ENCODE results near the gene JMJD8.

JMJD8 gene

DNA sequence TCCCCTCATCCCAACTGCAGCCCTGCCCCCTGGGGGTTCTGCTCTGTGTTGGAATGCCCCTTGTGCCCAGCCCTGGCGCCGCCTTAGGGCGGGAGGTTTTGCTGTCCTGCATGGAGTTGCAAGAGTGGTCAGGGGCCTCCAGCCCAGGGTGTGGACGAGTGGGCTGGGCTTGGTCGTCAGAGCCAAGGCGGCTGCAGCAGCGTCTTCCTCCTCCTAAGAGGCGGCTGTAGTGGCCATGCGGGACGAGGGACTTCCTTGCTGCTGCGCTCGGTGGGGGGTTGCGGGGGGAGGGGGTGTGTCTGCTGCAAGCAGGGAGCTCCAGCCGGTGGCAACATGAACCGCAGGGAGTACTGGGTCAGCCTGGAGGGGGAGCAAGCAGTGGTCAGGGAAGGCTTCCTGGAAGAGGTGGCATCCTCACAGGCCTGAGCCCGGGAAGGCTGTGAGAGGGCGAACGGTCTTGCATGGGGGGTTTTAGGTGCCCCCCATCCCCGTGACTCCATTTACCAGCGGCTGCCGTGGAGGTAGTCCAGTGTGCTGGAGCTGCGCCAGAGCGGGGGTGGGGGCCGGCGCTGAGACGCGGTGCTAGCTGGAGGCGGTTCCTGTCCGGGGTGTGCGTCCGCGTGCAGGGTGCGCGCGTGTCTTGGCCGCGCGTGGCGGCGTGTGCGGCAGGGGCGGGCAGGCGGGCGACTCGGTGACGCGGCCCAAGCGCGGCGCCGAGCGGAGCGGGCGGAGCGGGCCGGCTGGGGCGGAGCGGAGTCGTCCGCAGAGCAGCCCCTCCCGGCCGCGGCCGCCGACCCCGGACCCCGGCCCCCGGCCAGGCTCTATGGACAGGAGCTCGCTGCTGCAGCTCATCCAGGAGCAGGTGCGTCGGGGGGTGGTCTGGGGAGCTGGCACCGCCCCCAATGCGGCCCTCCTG lies 8.9 kb downstream of the JMJD8 start, which contains the start of gene RHBDL1:
TSS of gene RHBDL1 (plus strand) at position 704 of the 916 bp plus-strand sequence. CDS start at position 824, 120 bp downstream.
- DNase-seq: no peak

DNA sequence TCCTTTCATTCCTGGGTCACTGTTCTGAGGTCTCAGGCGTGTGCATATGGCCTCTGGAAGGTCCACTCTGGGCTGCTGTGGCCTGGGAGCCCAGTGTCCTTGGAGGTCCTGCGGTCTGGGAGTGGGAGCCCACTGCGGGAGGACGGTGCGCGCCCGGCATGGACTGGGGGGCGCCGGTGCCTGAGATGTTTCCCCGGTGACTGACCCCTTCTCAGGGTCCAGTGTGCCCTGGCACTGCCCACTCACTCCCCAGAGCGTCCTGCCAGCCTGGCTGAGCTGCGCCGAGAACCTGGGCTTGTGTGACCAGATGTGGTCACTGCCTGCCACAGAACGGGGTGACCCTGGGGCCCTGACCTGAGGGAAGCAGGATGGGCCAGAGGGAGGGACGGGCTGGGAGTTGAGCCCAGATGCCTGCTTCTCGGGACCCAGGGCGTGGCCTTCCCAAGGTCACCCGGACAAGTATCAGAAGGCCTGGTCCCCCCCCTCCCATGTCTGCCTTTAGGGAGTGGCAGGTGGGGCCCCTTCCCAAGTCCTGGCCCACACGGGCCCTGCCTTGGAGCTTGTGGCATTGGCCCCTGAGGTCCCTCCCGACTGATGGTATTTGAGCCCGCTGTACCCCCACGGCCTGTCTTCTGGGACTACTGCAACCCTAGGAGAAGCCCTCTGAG lies 9.8 kb downstream of the JMJD8 start:
- no peak for DNase-seq

DNA sequence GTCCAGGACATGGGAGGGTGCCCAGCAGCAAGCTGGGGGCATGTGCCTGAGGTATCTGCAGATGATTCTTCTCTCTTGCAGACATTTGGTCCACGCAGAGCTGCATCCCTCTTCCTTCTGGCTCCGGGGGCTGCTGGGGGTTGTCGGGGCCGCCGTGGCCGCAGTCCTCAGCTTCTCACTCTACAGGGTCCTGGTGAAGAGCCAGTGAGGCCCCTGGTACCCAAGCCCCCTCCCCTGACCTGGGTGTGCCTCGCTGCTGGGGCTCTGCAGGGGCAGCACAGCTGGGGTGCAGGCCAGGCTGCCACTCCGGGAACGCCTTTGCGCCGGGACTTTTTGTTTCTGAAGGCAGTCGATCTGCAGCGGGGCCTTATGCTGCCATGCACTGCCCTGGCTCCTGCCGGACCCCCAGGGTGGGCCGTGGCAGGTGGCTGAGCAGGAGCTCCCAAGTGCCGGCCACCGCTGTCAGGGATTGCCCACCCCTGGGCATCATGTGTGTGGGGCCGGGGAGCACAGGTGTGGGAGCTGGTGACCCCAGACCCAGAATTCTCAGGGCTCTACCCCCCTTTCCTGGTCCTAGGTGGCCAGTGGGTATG lies 10.6 kb downstream of the JMJD8 start:
- DNase-seq: no peak

DNA sequence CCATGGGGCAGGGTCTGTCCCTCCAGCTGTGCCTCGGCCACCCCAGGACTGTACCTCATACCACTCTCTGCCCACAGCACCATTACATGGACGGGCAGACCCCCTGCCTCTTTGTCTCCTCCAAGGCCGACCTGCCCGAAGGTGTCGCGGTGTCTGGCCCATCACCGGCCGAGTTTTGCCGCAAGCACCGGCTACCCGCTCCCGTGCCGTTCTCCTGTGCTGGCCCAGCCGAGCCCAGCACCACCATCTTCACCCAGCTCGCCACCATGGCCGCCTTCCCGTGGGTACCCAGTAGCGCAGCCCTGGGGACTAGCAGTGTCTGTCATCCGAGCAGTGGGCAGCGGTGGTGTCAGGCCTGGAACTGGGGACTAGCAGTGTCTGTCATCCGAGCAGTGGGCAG lies 11.3 kb downstream of the JMJD8 start:
- no peak for DNase-seq

DNA sequence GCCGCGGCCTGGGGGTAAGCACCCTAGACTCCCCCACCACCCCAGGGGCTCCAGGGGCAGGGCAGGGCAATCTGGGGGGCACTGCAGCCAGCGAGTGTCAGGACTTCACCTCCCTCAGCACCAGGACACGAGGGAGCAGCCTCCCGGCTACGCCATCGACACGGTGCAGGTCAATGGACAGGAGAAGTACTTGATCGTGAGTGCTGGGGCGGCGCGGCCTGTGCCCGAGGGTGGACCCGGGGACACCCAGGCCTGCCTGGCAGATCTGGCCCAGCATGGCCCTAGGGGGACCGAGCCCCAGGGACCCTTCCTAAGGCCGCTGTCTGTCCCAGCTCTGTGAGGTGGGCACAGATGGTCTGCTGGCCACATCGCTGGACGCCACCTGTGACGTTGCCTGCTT lies 11.8 kb downstream of the JMJD8 start:
- no peak for DNase-seq

DNA sequence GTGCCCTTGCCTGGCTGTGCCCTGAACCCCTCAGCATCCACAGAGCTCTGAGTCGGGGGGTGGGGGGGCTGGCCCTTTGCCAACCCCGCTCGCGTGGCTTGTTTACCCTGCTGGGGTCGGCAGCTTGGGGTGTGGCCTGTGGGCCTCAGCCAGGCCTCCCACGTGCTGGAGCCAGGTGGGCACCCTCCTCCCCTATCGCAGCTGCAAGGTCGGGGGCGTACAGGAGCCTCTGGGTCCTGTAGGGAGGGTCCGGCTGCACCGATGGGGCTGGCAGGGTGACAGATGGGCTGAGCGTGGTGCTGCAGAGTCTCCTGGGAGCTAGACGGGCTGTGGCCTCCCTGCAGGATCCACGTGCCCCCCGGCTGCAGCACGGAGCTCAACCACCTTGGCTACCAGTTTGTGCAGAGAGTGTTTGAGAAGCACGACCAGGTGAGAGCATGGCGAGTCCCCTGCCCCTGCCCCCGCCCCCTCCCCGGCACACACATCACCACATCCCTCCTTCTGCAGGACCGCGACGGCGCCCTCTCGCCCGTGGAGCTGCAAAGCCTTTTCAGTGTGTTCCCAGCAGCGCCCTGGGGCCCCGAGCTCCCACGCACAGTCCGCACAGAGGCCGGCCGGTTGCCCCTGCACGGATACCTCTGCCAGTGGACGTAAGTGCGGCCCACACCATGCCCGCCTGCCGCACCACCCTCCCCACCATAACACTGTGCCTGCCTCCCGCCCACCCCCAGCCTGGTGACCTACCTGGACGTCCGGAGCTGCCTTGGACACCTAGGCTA lies 12.6 kb downstream of the JMJD8 start:
- DNase-seq: no peak

DNA sequence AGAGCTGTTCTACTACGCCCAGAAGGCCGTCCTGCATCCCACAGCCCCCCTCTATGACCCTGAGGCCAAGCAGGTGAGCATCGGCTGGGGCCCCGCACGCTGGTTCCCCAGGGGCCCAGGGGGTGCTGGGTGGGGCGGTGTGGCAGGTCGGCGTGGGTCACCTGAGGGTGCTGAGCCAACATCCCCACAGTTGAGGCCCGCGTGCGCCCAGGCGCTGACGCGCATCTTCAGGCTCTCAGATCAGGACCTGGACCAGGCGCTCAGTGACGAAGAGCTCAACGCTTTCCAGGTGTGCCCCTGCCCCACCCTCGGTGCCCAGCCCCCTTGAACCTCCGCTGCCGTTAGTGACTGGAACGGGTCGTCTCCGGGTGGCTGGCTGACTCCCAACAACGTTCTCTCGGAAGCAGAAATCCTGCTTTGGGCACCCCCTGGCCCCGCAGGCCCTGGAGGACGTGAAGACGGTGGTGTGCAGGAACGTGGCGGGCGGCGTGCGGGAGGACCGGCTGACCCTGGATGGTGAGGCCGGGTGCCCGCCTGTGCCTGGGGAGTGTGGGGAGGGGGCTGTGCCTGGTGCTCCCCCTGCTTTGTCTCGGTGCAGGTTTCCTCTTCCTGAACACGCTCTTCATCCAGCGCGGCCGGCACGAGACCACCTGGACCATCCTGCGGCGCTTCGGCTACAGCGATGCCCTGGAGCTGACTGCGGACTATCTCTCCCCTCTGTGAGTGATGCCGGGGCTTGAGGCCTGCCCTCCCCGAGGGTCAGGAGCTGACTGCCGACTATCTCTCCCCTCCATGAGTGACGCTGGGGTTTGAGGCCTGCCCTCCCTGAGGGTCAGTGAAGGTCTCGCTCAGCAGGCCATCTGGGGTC lies 13.4 kb downstream of the JMJD8 start:
- DNase-seq: no peak

DNA sequence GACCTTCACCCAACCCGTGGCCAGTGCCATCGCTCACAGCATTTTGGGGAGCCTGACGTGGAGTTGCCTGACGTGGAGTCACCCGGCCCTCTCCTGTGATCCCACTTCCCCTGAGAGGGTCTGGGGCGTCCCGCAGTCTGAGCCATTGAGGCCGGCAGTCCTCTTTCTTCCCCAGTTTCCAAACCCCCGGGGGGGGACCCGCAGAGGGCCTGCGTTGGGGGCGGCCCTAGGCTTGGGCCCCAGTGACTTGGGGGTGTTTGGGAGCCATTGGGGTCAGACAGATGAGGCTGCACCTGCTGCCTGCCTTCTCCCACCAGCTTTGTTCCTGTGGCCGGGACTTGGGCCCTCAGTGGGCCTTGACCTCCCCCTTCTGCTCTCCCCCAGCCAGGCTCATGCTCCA lies 14.5 kb downstream of the JMJD8 start:
- DNase-seq: no peak

DNA sequence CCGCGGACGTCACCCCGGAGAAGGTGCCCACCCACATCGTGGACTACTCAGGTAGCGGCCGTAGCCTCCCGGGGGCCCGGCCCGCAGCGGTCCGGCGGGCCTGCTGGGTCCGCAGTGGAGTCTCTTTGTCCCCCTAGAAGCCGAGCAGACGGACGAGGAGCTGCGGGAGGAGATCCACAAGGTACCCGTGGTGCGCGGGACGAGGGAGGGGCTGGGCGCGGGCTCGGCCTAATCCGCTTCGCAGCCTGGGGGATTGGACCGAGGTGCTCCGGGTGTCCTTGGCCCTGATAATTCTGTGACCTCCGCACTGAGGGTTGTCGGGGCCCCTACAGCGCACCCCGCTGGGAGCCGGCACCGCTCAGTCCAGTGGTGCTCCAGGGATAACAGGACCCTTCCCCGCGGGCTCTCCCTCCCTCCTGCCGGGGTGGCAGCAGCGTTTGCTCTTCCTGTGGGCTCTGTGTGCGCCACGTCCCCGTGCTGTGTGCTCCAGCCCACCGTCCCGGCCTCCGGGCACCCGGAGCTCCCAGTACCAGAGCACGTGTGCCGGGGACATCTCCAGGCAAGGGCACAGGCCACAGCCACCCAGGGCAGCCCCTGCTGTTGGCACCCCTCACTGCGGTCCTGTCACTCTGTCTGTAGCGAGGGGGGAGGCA lies 15.5 kb downstream of the JMJD8 start:
- DNase-seq: peak in 1 of 2 experiments; percentile 43

DNA sequence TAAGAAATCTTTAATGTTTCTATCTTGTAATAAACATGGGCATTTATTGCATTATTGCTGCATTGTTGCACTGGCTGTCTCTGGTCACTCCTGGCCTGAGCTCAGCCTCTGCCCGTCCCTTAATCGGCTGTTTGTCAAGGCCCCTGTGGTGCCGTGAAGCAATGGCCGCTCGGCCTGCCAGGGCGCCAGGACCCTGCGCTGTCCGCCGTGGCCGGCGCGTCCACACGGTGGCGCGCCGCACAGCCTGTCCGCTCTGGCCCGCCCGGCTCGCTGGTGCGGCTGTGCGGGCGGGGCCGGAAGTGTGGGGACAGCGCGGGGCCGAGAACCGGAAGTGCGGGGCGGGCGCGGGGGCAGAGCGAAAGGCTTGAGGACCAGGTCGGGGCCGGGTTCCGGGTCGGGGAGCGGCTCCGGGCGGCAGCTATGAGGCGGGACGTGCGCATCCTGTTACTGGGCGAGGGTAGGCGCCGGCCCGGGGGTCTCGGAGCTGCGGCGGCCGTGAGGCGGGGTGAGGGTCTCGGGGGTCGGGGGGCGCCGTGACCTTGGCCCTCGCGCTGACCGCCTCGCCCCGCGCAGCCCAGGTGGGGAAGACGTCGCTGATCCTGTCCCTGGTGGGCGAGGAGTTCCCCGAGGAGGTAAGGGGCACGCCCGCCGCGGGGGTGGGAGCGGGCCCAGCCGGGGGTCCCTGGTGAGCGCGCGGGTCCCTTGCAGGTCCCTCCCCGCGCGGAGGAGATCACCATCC lies 16.2 kb downstream of the JMJD8 start, which contains the start of gene RHOT2:
TSS of gene RHOT2 (plus strand) at position 353 of the 739 bp plus-strand sequence. CDS start at position 421, 68 bp downstream.
- peak; percentile 96 to 97 for DNase-seq

DNA sequence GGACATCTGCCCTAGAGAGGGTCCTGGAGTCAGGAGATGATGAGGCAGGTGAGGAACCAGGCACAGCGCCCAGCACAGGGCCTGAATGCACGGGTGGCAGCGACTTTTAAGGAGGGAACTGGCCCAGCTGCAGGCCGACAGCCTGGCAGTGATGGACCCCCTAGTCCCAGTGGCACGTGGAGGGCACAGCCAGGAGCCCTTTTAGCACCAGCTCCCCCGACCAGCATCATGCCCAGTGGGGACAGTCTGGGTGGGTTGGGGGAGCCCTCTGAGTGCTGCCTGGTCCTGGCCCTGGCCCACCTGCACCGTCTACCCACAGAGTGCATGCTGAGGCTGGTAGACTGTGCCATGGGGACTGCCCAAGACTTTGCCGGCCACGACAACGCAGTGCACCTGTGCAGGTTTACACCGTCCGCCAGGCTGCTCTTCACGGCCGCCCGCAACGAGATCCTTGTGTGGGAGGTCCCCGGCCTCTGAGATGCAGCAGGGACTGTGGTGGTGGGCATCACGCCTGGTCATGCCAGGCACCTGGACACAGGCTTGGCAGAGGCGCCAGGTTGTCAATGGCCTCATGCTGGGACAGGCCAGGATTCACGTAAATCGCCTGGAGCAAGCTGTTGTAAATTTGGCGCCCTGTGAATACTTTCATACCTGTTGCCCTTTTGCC lies 16.9 kb downstream of the JMJD8 start:
- DNase-seq: no peak

DNA sequence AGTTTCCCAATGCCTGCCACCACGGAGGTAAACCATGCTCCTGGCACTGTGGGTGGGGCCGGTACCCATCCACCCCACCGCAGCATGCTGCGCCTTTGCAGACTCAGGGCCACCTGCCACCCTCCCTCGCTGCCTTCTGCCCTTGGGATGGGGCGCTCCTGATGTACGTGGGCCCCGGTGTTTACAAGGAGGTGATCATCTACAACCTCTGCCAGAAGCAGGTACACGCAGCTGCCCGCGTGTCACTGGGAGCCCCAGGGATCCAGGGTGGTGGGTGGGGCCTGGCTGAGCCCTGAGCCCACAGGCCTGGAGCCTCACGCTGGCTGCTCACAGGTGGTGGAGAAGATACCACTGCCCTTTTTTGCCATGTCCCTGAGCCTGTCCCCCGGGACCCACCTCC lies 17.6 kb downstream of the JMJD8 start:
- no peak for DNase-seq

DNA sequence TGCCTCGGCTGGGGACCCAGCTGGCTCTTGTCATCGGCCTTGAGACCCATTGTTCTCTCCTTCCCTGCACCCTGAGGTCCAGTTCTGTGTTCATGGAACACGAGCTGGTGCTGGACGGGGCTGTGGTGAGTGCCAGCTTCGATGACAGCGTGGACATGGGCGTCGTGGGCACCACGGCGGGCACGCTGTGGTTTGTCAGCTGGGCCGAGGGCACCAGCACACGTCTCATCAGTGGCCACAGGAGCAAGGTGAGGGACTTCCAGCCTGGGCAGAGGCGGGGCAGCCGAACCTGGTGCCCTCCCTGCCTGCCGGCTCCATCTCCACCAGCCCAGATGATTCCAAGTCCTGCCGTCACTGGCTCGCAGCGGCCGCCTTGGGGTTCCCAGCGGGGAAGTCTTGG lies 21.5 kb downstream of the JMJD8 start:
- no peak for DNase-seq

DNA sequence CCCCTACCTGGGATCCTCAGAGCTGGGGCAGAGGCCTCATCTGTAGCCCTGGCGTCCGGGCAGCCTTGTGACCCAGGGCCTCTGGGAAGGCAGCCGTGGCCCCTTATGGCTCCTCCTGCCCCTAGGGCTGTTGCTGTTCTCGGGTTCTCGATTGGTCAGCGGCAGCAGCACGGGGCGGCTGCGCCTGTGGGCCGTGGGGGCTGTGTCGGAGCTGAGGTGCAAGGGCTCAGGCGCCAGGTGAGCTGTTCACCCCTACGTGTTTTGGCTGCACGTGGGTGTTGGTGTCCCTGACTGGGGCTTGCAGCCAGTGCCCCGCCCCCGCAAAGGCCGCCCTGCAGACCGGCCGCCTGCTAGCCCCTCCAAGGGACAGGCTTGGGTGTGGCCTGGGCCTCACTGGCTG lies 22.0 kb downstream of the JMJD8 start:
- no peak for DNase-seq

DNA sequence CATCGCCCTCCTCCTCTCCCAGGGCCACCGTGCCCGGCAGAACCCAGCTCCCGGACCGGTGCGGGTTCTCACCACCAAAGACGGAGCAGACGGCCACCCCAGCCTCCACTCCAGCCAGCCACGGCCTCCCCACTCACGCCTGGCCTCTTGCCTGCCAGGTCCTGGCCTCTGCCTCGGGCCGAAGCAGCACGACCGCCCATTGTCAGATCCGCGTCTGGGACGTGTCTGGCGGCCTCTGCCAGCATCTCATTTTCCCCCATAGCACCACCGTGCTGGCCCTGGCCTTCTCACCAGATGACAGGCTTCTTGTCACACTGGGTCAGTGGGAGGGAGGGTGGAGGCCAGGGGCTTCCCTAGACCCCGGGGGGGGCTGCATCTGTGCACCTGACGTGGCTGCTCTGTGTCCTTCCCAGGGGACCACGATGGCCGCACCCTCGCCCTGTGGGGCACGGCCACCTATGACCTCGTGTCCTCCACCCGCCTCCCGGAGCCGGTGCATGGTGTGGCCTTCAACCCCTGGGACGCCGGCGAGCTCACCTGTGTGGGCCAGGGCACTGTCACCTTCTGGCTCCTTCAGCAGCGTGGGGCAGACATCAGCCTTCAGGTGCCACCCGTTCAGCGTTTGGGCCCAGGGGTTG lies 22.8 kb downstream of the JMJD8 start:
- DNase-seq: no peak

DNA sequence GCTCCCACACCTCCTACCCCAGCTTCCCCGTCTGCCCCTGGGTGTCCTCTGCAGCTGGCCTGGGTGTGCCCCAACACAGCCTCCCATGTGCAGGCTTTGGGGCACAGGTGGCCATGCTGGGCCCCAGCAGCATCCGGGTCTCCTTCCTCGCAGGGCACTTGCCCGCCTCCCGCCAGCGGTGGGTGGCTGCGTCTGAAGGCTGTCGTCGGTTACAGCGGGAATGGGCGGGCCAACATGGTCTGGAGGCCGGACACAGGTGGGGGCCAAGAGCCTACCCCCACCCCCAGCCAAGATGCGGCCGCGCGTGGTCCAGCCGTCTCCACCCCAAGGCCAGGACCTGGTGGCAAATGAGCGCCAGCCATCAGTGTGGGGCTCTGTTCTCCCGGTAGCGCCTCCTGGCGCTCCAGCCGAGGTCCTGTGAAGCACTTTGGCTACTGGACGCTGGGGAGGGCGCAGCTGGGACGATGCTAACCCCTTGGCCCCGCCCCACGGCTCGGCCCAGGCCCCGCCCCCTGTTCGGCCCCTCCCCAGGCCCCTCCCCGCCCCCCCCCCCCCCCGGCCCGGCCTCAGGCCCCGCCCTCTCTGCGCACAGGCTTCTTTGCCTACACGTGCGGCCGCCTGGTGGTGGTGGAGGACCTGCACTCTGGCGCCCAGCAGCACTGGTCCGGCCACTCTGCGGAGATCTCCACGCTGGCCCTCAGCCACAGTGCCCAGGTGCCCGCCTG lies 23.5 kb downstream of the JMJD8 start:
- DNase-seq: peak; percentile 77

DNA sequence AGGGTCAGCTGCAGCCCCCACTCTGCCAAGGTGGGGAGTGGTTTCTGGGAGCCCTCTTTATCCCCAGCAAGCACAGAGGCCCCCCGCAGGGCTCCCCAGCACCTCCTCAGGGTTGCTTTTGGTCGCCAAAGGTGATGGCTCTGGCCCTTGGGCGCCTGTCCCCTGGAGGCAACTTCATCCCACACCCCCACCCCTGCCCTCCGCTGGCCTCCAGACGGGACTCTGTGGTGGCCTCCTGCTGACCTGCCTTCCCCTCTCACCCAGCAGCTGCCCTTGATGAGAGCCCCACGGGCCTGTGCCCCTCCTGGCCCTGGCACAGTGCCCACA lies 24.0 kb downstream of the JMJD8 start:
- DNase-seq: no peak

DNA sequence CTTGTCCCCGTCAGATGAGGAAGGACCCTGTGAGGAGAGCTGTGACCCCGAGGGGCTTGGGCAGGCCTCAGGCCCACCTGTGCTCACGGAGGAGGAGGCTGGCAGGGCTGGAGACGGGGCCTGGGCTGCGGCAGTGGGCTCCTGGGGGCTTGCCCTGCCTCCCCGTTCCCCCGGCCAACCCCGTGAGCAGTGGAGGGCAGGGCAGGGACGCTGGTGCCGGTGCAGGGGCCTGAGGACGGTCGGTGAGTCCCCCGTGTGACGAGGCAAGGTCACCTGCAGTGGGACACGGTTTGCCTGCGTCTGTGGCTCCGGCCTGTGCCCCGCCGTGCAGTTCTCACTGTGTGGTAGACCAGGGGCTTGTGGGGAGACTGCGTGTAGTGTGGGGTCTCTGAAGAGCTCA lies 24.5 kb downstream of the JMJD8 start:
- DNase-seq: no peak

All from activated T-cell treated with anti-CD3 and anti-CD28 coated beads, Interleukin-2, amount 50 U/mL, for 48 hours (primary cell).